GM15510 (cell line): ENCODE results near the gene HSPG2.

Experiments used
- POLR2A ChIP-seq: IDR thresholded peaks from 3 replicates; pipeline ENCODE4 v1.6.1; 2011; ENCODE audit warnings: borderline replicate concordance; ENCODE audit not compliant: insufficient read length; ENCODE audit errors: extremely low read depth

HSPG2 gene

GRCh38 chr1:21914450-21914849 lies 22.7 kb downstream of the HSPG2 start:
- TF ChIP-seq POLR2A, result no peak

GRCh38 chr1:21913763-21914162 lies 23.3 kb downstream of the HSPG2 start:
- no peak for TF ChIP-seq POLR2A

GRCh38 chr1:21913258-21913657 lies 23.9 kb downstream of the HSPG2 start:
- no peak for TF ChIP-seq POLR2A

- TF ChIP-seq POLR2A, result no peak
These were observed 24.9 kb downstream of the HSPG2 start for GRCh38 chr1:21912038-21912758.

GRCh38 chr1:21911205-21912001 lies 25.7 kb downstream of the HSPG2 start:
- TF ChIP-seq POLR2A, result no peak

- no peak for TF ChIP-seq POLR2A
These were observed 26.4 kb downstream of the HSPG2 start for GRCh38 chr1:21910558-21911204.

- no peak for TF ChIP-seq POLR2A
These were observed 27.2 kb downstream of the HSPG2 start for GRCh38 chr1:21909787-21910503.

- TF ChIP-seq POLR2A, result no peak
These were observed 27.8 kb downstream of the HSPG2 start for GRCh38 chr1:21909286-21909759.

- TF ChIP-seq POLR2A, result no peak
These were observed 30.1 kb downstream of the HSPG2 start for GRCh38 chr1:21907079-21907418.

- no peak for TF ChIP-seq POLR2A
These were observed 30.7 kb downstream of the HSPG2 start for GRCh38 chr1:21906173-21907078.

- no peak for TF ChIP-seq POLR2A
These were observed 32.2 kb downstream of the HSPG2 start for GRCh38 chr1:21904704-21905520.

- TF ChIP-seq POLR2A, result no peak
These were observed 32.7 kb downstream of the HSPG2 start for GRCh38 chr1:21904454-21904703.
